Bronchial epithelial cell (primary cell): ENCODE data around the gene L1CAM. TPM values are rescaled to one million over a fixed set of nuclear protein-coding genes. Genes with fewer than 3 reads are reported as not detected.

ENCODE experiments used
- DNase-seq: peaks from one replicate; pipeline ENCODE4 v3.0.0-alpha.2; 2010; ENCODE audit warnings: low read depth
- FAIRE-seq: peaks from 2 replicates; lab custom pipeline; 2011; peaks lifted over from hg19 to GRCh38; lab: Jason Lieb, UNC
- H3K27me3 ChIP-seq: 2 replicates; pipeline ENCODE4 v1.5.1; 2011; ENCODE audit warnings: low read length; ENCODE audit not compliant: control insufficient read depth, insufficient read depth
- H3K36me3 ChIP-seq: 2 replicates; pipeline ENCODE4 v1.5.1; 2011; ENCODE audit warnings: low read length; ENCODE audit not compliant: control insufficient read depth, insufficient read depth
- H3K4me3 ChIP-seq: 2 replicates; pipeline ENCODE4 v1.5.1; 2011; ENCODE audit warnings: mild to moderate bottlenecking, low read depth, low read length, control low read depth
- total RNA-seq: library from RNA; depleted of rRNA; stranded (reverse); fragments of >200 nt; gene quantifications from 2 replicates; pipeline ENCODE4 v1.2.1, GENCODE V29; 2014
- TF ChIP-seq, protein P1 (sequence below): IDR thresholded peaks from 2 replicates; pipeline ENCODE4 v1.5.1; 2011; ENCODE audit warnings: mild to moderate bottlenecking, moderate library complexity, low read length, control low read depth, inconsistent platforms; ENCODE audit not compliant: insufficient read depth, severe bottlenecking

Gene L1CAM
- total RNA-seq, 1 donor from 2014 or later = 0.26 TPM

DNA sequence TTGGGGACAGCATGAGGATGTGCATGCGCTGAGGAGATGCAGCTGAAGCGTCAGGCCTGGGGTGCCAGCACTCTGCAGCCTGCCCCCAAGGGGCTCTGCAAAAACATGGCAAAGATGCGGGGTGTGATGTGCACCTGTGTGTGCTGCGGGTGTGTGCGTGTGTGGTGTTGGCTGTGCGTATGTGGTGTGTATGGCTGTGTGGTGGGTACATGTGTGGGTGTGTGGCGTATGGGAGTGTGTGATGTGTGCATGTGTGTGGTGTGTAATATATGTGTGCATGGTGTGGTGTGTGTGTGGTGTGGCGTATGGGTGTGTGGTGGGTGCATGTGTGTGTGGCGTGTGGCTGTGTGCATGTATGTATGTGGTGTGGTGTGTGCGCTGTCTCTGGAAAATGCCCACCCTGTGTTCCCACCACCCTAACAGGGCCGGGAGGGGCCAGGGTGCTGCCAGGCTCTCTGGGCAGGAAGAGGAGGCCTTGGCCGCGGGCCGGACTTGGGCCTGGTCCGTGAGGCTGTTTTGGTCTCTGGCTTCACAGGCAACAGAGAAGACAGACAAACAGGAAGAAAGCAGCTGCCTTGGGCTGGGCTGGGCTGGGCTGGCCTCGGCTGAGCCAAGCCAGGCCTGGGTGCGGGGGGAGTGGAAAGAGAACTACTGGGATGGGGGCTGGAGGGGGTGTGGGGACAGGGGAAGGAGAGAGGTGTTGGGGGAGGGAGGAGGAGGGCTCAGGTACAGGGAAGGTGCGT is 17.4 kb upstream of the L1CAM start:
- Histone ChIP-seq H3K4me3 (no peak overlapping the region), H3K27me3 (no peaks in the 10 kb centered on the region), H3K36me3 (no peaks in the 10 kb centered on the region)
- TF ChIP-seq, protein P1, sequence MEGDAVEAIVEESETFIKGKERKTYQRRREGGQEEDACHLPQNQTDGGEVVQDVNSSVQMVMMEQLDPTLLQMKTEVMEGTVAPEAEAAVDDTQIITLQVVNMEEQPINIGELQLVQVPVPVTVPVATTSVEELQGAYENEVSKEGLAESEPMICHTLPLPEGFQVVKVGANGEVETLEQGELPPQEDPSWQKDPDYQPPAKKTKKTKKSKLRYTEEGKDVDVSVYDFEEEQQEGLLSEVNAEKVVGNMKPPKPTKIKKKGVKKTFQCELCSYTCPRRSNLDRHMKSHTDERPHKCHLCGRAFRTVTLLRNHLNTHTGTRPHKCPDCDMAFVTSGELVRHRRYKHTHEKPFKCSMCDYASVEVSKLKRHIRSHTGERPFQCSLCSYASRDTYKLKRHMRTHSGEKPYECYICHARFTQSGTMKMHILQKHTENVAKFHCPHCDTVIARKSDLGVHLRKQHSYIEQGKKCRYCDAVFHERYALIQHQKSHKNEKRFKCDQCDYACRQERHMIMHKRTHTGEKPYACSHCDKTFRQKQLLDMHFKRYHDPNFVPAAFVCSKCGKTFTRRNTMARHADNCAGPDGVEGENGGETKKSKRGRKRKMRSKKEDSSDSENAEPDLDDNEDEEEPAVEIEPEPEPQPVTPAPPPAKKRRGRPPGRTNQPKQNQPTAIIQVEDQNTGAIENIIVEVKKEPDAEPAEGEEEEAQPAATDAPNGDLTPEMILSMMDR = no peak
- DNase-seq (no peak), FAIRE-seq (peak; percentile 32)

- Histone ChIP-seq H3K36me3 (no peaks in the 10 kb centered on the region), H3K4me3 (no peak overlapping the region), H3K27me3 (no peaks in the 10 kb centered on the region)
- no peak for FAIRE-seq
- no peak for DNase-seq
- TF ChIP-seq, protein P1 = no peak
These were observed 16.4 kb upstream of the L1CAM start for GRCh38 chrX:153902385-153902784.

GRCh38 chrX:153901753-153902140 is 15.8 kb upstream of the L1CAM start:
- no peak overlapping the region for H3K4me3 ChIP-seq
- DNase-seq (no peak), FAIRE-seq (no peak)
- TF ChIP-seq, protein P1 = no peak
- H3K27me3 ChIP-seq = no peaks in the 10 kb centered on the region
- no peaks in the 10 kb centered on the region for H3K36me3 ChIP-seq

- FAIRE-seq = peak; percentile 55
- peak; percentile 70 for DNase-seq
These were observed 15.1 kb upstream of the L1CAM start for GRCh38 chrX:153900831-153901752.

DNA sequence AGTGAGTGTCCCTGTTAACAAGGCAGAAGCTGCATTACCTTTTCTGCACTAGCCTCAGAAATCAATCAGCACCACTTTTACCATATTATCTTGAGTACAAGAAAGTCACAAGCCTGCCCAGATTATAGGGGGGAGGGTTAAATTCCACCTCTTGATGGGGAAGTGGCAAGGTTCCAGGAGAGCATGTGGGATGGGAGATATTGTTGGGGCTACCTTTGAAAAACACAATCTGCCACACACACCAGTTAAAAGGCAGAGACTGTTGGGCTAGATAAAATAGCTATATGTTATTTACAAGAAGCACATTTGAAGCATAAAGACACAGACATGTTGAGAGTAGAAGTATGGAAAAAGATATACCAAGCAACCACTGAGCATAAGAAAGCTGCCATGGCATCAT is 11.9 kb upstream of the L1CAM start:
- DNase-seq (no peak), FAIRE-seq (no peak)
- no peaks in the 10 kb centered on the region for H3K36me3 ChIP-seq
- TF ChIP-seq, protein P1 = no peak
- no peaks in the 10 kb centered on the region for H3K27me3 ChIP-seq
- no peak overlapping the region for H3K4me3 ChIP-seq

More at GRCh38 chrX:153900831-153901752, 15.1 kb upstream of the L1CAM start:
- no peaks in the 10 kb centered on the region for H3K36me3 ChIP-seq
- TF ChIP-seq, protein P1 = no peak
- H3K27me3 ChIP-seq = no peaks in the 10 kb centered on the region
- H3K4me3 ChIP-seq = no peak overlapping the region
